ENCODE measurements around the gene FOXF1.

FOXF1 gene

DNA sequence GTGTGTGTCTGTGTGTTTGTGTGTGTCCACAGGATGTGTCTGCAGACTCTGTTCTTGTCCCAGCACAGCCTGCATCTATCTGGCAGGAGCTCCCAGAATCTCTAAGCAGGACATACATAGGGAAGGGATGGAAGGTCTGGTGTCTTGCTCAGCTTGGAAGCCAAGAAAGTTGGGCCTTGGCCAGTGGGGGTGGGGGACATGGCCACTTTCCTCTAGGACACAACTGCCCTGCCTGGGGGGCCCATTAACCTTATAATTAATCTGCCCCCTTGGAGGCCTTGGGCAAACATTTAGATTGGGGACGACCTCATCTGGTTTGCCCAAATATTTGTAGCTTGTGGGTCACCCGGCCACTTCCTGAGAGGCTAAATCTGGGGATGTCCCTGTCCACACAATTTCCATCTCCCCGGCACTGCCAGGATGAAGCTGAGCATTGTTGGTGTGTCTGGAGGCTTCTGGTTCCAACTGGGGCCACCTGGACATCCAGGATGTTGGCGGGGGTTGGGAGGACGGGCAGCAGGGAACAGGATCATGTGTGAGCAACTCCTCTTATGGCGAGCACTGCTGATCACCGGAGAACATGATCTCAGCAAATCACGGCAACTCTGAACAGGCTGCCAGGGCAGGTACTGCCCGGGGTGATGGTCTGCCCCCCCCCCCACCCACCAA, 17.2 kb upstream of the FOXF1 start:
- Histone ChIP-seq H3K4me1 (ENCODE audit: insufficient read depth, low read length) (peaks cover 6% of the 10 kb centered on the region), H3K4me3 (ENCODE audit: low read length) (no peak overlapping the region), H3K27me3 (ENCODE audit: insufficient read depth, low read length) (peaks cover 99% of the 10 kb centered on the region), H3K36me3 (ENCODE audit: insufficient read depth, low read length) (no peaks in the 10 kb centered on the region), H3K9ac (ENCODE audit: low read depth, low read length) (no peak overlapping the region), H3K27ac (ENCODE audit: low read depth, low read length) (no peak overlapping the region), H3K9me3 (ENCODE audit: insufficient read depth, low read depth, low read length) (no peaks in the 10 kb centered on the region)
- WGBS, result 62% methylated on average over 9 of the region's 9 CpGs

DNA sequence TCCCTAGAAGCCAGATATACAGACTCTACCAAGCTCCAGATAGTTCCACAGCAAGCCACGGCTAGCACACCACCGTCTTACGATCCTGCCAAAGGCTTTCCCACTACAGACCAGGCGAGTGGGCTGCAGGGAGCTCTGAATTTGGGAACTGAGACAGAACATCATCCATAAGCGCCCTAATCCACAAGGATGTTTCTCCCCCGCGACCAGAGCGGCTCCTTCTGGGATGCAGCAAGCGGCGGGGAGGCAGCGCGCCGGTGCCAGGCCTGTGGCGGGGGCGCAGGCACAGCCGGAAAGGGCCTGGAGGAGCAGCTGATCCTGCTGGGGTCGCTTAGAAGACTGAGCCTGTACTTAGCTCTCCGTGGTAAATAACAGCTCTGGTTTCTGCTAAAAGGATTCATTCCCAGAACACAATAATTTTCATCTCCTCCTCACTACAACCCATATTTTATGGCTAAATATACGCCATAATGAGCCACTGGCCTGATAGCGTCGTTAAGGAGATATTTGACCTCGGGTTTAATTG, 16.2 kb upstream of the FOXF1 start:
- Histone ChIP-seq H3K4me1 (ENCODE audit: insufficient read depth, low read length) (peaks cover 13% of the 10 kb centered on the region), H3K4me3 (ENCODE audit: low read length) (no peak overlapping the region), H3K27me3 (ENCODE audit: insufficient read depth, low read length) (peaks cover 99% of the 10 kb centered on the region), H3K9me3 (ENCODE audit: insufficient read depth, low read depth, low read length) (no peaks in the 10 kb centered on the region), H3K9ac (ENCODE audit: low read depth, low read length) (no peak overlapping the region), H3K27ac (ENCODE audit: low read depth, low read length) (no peak overlapping the region), H3K36me3 (ENCODE audit: insufficient read depth, low read length) (no peaks in the 10 kb centered on the region)
- WGBS, result 7% methylated on average over 22 of the region's 22 CpGs

DNA sequence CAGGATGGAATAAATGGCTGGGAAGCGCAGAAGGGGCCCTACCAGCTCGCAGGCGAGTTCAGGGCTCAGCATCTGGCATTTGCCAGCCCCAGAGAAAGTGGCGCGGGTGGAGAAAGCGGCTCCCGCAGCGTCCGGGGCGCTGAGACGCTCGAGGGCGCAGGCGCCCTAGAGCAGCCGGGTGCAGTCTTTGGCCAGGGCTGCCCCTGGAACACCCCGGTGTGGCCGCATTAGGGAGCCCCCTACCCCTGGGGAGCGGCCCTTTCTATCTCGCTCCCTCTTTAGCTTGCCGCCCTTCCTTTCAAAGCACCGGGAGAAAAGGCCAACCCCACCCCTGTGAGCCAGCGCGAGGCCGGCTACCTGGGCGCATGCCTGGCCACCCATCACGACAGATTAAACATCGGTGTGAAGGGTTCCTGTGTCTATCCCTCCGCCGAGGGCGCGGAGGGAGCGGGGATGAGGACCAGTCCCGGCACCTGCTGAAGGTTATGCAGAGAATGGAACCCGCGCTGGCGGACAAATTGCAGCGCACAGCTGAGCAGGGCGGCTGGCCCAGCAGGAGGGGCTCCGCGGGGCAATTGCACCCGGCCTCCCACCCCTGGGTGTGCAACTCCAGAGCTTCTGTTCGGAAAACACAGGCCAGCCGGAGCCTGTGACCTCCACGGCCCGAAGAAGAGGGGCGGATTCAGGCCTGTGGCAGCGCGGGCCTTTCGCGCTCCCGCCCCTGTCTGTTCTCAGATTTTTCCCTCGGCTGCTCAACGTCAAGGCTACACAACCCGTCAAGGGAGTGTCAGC, 15.6 kb upstream of the FOXF1 start:
- no peak overlapping the region; the same call in 1 of the 2 replicates for H3K4me3 ChIP-seq (ENCODE audit: low read length)
- H3K36me3 ChIP-seq (ENCODE audit: insufficient read depth, low read length), result no peaks in the 10 kb centered on the region
- no peaks in the 10 kb centered on the region for H3K9me3 ChIP-seq (ENCODE audit: insufficient read depth, low read depth, low read length)
- peaks cover 99% of the 10 kb centered on the region for H3K27me3 ChIP-seq (ENCODE audit: insufficient read depth, low read length)
- no peak overlapping the region for H3K27ac ChIP-seq (ENCODE audit: low read depth, low read length)
- H3K9ac ChIP-seq (ENCODE audit: low read depth, low read length), result no peak overlapping the region
- H3K4me1 ChIP-seq (ENCODE audit: insufficient read depth, low read length), result peaks cover 16% of the 10 kb centered on the region
- 4% methylated on average over 54 of the region's 54 CpGs for whole genome bisulfite sequencing

DNA sequence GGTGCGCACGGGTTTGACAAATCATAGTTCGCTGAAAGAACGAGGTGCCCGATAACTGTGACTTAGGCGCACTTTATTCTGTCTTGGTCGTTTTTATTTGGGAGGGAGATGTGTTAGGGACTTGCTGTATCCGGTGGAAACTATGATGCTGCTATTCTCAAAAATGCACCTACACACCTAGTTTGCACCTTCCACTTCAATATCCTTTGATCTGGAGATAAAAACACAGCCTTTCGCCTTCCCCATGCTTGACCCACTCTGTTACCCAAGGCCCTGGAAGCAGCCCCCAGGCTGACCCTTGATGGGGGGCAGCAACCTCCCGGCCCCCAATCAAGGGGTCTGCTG, 15.0 kb upstream of the FOXF1 start:
- H3K9me3 ChIP-seq (ENCODE audit: insufficient read depth, low read depth, low read length), result no peaks in the 10 kb centered on the region
- peaks cover 21% of the 10 kb centered on the region for H3K4me1 ChIP-seq (ENCODE audit: insufficient read depth, low read length)
- H3K4me3 ChIP-seq (ENCODE audit: low read length), result no peak overlapping the region
- H3K27me3 ChIP-seq (ENCODE audit: insufficient read depth, low read length), result peaks cover 99% of the 10 kb centered on the region
- no peak overlapping the region for H3K27ac ChIP-seq (ENCODE audit: low read depth, low read length)
- no peak overlapping the region for H3K9ac ChIP-seq (ENCODE audit: low read depth, low read length)
- WGBS, result 7% methylated on average over 10 of the region's 10 CpGs
- no peaks in the 10 kb centered on the region for H3K36me3 ChIP-seq (ENCODE audit: insufficient read depth, low read length)

DNA sequence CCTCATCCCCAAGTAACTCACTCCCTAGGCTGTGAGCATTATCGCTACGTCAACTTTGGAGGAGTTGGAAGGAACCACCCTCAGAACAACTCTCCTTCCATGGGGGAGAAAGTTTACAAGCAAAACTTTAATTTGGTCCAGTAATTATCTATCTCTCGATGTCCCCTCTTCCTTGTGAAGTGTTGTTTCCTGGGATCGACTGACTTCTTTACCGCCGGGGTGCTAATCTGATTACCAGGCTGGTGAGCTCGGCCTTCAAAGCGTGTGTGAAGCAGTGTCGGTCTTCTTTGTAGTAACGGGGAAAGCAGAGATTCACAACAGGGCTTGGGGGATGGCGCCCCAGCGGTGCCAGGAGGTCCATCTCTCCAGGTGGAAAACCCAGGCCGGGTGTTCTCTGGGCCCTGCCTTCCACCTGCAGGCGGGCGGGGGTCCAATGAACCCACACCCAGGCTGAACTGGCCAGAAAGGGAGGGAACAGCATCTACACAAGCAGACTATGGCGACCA, 14.5 kb upstream of the FOXF1 start:
- Histone ChIP-seq H3K9me3 (ENCODE audit: insufficient read depth, low read depth, low read length) (no peaks in the 10 kb centered on the region), H3K9ac (ENCODE audit: low read depth, low read length) (no peak overlapping the region), H3K27ac (ENCODE audit: low read depth, low read length) (no peak overlapping the region), H3K36me3 (ENCODE audit: insufficient read depth, low read length) (no peaks in the 10 kb centered on the region), H3K4me3 (ENCODE audit: low read length) (no peak overlapping the region), H3K27me3 (ENCODE audit: insufficient read depth, low read length) (peaks cover 99% of the 10 kb centered on the region), H3K4me1 (ENCODE audit: insufficient read depth, low read length) (peaks cover 21% of the 10 kb centered on the region)
- 4% methylated on average over 14 of the region's 16 CpGs for WGBS

DNA sequence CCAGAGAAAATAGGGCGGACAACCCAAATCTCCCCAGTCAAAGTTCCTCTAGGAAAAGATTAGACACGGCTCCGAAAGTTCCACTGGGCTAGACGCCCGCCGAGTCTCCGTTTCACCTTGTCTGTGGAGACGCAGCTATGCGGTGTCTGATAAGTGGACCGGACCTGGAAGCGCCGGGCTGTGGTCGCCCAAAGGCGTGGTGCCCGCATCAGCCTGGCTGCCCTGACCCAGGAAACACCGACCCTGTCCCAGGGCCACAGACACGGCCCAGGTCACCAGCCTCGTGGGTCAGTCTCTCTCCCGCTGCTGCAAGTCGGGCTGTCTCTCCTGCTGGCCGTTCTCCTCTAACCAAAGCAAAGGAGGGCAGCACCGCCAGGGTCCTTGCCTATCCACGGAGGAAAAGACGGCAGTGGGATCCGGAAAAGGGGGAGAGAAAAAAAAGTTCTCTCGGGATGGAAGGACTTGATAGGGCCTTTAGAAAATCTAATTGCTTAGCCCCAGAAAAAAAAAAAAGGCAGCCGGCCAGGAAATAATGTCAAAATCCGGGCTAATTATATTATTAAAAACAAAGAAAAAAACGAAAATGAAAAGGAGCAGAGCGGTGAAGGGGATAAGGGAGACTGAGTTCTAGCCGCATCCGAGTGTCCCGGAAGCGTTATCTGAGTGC, 13.9 kb upstream of the FOXF1 start:
- Histone ChIP-seq H3K4me1 (ENCODE audit: insufficient read depth, low read length) (peaks cover 21% of the 10 kb centered on the region), H3K27ac (ENCODE audit: low read depth, low read length) (no peak overlapping the region), H3K27me3 (ENCODE audit: insufficient read depth, low read length) (peaks cover 99% of the 10 kb centered on the region), H3K36me3 (ENCODE audit: insufficient read depth, low read length) (no peaks in the 10 kb centered on the region), H3K9me3 (ENCODE audit: insufficient read depth, low read depth, low read length) (no peaks in the 10 kb centered on the region), H3K9ac (ENCODE audit: low read depth, low read length) (no peak overlapping the region), H3K4me3 (ENCODE audit: low read length) (no peak overlapping the region)
- WGBS, result 8% methylated on average over 32 of the region's 34 CpGs

DNA sequence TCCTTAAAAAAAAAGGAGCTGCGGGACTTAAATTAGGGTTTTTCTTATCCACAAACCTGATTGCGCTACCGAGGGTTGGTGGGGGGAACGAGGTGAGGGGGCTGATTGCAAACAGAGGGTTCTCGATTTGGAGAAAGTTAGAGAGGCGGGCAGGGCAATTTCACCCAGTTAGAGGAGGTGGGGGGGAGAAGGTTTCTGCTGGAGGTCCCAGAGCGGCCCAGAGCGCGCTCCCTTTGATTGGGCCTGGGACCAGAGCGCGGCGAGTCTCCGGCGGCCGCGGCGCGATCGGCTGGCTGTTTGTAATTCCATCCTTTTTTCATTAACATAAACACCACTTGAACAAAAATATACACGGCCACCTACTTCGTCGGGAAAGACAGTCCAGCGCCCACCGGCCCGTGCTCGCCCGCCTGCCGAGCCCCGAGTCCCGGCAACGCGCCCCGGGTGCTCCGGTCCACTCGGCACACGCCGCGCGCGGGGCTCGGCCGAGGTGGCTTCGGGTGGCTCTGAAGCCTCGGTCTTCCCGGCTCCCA, 13.3 kb upstream of the FOXF1 start:
- Histone ChIP-seq H3K4me1 (ENCODE audit: insufficient read depth, low read length) (peaks cover 21% of the 10 kb centered on the region), H3K27ac (ENCODE audit: low read depth, low read length) (no peak overlapping the region), H3K36me3 (ENCODE audit: insufficient read depth, low read length) (no peaks in the 10 kb centered on the region), H3K9ac (ENCODE audit: low read depth, low read length) (no peak overlapping the region), H3K27me3 (ENCODE audit: insufficient read depth, low read length) (peaks cover 99% of the 10 kb centered on the region), H3K4me3 (ENCODE audit: low read length) (no peak overlapping the region), H3K9me3 (ENCODE audit: insufficient read depth, low read depth, low read length) (no peaks in the 10 kb centered on the region)
- 1% methylated on average over 45 of the region's 45 CpGs for WGBS

DNA sequence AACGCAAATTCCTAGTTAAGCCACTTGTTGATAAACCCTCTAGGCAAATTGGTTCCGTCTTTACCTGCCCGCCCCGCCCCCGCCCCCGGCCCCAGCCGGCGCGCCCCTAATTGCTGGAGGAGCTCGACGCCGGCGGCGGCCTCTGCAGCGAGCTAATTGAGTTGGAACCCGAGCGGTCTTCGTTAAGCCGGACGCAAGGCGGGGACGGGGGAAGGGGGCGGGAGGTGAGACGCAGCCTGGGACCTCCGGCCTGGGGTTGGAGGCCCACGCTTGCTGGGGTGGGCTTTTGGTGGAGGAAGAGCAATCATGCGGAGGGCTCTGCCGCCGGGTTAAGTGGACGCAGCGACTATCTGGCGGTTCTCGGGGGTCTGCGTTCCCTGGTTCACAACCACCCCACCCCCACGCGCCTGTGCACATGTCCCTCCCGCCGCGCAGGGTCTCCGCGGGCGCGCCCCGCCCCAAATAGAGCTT, 12.7 kb upstream of the FOXF1 start:
- no peaks in the 10 kb centered on the region for H3K36me3 ChIP-seq (ENCODE audit: insufficient read depth, low read length)
- WGBS, result under 1% methylated on average over 44 of the region's 44 CpGs
- peaks cover 99% of the 10 kb centered on the region for H3K27me3 ChIP-seq (ENCODE audit: insufficient read depth, low read length)
- no peak overlapping the region for H3K9ac ChIP-seq (ENCODE audit: low read depth, low read length)
- no peak overlapping the region for H3K27ac ChIP-seq (ENCODE audit: low read depth, low read length)
- no peak overlapping the region for H3K4me3 ChIP-seq (ENCODE audit: low read length)
- no peaks in the 10 kb centered on the region for H3K9me3 ChIP-seq (ENCODE audit: insufficient read depth, low read depth, low read length)
- peaks cover 21% of the 10 kb centered on the region for H3K4me1 ChIP-seq (ENCODE audit: insufficient read depth, low read length)

DNA sequence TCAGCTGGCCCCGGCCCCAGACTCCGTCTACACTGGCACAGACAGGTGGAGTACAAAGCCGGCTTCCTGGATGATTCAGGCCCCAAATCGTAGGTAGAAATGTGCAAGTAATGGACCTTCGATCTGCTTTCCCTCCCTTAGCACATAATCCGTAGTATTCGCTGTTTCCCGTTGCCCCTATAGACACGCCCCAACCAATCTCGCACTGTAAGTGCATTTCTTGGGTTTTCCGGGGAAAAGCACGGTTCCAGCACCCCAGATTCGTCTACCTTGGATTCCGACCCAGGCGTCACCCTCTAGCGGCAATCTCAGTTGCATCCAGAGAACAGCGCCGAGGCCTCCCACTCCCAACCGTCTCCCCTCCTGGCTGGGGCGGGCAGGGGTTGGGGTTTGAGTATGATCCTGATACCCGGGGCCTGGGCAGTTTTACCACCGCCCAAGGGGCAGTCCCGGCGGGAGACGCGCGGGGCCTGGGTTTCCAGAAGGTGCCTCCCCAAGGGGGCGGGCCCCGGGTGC, 12.1 kb upstream of the FOXF1 start:
- no peak overlapping the region for H3K27ac ChIP-seq (ENCODE audit: low read depth, low read length)
- 3% methylated on average over 29 of the region's 29 CpGs for WGBS
- H3K4me3 ChIP-seq (ENCODE audit: low read length), result no peak overlapping the region
- H3K9ac ChIP-seq (ENCODE audit: low read depth, low read length), result no peak overlapping the region
- H3K27me3 ChIP-seq (ENCODE audit: insufficient read depth, low read length), result peaks cover 99% of the 10 kb centered on the region
- H3K36me3 ChIP-seq (ENCODE audit: insufficient read depth, low read length), result no peaks in the 10 kb centered on the region
- peaks cover 21% of the 10 kb centered on the region for H3K4me1 ChIP-seq (ENCODE audit: insufficient read depth, low read length)
- no peaks in the 10 kb centered on the region for H3K9me3 ChIP-seq (ENCODE audit: insufficient read depth, low read depth, low read length)

DNA sequence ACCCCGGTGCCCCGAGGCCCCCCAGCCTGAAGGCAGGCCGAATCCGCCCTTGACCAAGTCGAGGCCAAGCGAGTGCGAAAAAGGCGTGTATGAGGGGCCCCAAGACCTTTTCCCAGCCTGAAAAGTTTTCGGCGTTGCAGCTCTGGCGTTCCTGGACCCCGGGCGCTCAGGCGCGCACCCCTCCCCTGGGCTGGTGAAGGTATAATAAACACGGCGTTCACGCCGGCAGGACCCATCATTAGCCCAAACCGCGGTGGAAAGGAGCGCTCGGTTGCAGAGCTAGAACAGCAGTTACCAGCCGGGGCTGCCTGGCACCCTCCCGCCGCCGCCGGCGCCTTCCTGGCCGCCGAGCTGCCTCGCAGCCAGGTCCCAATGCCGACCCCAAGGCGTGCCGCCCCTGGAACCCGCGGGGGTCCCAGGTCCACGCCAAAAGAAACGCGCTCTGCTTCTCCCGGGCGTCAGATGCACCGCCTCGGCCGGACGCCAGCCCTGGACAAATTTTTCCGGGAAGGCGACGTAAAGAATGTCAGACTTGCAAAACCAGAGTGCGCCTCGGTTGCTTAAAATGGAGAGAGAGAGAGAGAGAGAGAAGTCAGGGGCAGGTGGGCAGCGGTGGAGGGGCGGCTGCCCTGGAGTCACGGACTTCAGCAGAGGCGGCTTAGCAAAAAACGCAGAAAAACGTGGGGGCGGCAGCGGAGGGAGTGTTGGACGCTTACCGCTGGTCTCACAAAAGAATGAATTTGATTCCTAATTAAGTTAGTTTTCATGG, 11.5 kb upstream of the FOXF1 start:
- Histone ChIP-seq H3K9ac (ENCODE audit: low read depth, low read length) (no peak overlapping the region), H3K4me1 (ENCODE audit: insufficient read depth, low read length) (peaks cover 20% of the 10 kb centered on the region), H3K36me3 (ENCODE audit: insufficient read depth, low read length) (no peaks in the 10 kb centered on the region), H3K9me3 (ENCODE audit: insufficient read depth, low read depth, low read length) (no peaks in the 10 kb centered on the region), H3K27me3 (ENCODE audit: insufficient read depth, low read length) (peaks cover 99% of the 10 kb centered on the region), H3K4me3 (ENCODE audit: low read length) (no peak overlapping the region), H3K27ac (ENCODE audit: low read depth, low read length) (no peak overlapping the region)
- WGBS, result 2% methylated on average over 61 of the region's 61 CpGs
